Globus pallidus (tissue), 1 donor: ENCODE measurements around the gene FOXA1.

Experiments
- DNase-seq: peaks from one replicate; pipeline ENCODE4 v3.0.0-alpha.2; 2015; ENCODE audit warnings: low spot score

Gene FOXA1

DNA sequence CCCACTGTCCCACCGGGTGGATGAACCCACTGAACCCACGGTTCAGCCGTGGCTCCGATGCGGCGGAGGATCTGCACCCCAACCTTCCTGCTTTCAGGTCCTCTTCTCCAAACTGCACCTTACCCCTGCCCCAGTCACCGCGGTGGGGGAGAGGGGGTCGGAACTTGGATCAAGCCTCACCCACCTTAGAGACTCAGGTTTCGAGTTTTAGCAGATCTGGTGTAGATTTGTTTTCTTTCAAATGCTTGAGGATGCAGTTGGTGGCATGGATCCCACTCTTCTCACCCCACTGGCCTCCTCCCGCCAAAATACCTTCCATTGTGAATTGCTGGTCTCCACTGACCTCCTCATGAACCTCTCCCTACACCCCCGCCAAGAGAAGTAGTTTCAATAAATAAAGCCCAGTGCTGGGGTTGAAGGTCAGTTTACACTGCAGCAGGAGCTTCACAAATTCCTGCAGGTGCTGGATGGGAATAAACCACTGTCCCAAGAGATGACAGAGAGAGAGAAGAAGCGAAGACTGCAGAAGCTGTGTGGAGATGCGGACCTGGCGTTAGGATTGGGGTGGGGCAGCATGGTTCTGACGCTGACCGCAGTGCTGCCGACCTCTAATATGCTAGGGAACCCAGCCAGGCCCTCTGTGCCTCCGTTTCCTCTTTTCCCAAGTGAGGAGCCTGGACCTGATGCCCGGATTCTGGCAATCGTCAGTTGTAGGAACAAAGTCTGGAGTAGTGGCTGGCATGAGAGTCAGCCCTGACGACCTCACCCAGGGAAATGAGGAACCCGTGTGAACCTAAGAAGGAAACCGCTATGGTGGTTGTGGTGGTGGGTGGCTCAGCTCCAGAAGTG is 7.8 kb upstream of the FOXA1 start:
- DNase-seq = no peak

DNA sequence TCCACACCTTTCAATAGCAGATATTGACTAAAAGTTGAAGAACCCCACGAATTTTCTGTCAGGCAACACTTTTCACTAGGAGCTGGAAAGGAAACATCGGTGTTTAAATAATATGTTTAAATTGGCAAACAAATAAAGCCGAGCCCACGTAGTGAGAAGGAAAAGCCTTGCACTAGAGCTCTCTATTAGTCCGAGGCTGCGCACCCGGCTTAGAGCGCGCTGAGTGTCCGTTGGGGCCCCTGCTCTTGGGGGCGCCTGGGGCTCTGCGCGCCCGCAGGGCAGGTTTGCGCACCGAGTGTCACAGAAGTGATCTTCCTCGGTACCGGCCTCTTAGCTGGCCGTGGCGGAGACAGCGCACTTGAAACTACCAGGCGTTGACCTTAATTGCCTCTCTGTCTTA is 6.8 kb upstream of the FOXA1 start:
- DNase-seq = no peak

DNA sequence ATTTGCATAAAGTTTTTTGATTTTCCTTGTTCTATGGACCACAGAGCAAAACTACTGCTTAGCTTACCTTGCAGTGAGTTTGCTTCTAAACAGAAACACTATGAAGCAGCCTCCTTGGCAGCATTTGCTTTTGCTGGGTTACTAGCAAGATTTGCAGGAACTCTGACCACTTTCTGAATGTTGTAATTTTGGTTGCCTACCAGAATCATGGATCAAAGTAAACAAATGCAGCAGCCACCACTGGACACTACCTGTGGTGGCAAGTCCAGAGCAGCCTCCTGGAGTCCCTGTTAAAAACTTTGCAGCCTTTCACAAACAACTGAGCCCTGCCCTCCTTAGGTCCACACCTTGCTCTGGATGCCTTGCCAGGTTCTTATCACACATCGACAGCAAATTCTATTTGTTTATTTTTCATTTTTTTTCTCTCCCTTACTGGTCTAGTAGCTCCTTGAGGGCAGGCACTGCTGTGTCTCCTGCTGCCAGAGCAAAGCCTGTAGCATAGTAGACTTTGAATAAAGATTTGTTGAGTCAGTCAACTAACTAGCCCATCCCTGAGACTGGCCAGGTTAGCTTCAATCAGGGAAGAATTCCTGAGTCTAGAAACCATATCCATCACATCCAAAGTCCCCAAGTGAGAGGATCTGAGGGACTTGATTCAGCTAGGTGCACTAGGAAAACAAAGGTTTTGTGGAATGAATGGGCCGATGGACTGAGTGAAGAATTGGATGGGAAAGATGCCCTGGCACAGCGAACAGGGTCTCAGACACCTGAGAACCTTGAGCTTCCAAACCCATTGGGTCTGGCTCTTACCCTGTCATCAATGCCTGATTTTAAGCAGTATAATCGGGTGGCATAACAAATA is 6.1 kb upstream of the FOXA1 start:
- DNase-seq = no peak

DNA sequence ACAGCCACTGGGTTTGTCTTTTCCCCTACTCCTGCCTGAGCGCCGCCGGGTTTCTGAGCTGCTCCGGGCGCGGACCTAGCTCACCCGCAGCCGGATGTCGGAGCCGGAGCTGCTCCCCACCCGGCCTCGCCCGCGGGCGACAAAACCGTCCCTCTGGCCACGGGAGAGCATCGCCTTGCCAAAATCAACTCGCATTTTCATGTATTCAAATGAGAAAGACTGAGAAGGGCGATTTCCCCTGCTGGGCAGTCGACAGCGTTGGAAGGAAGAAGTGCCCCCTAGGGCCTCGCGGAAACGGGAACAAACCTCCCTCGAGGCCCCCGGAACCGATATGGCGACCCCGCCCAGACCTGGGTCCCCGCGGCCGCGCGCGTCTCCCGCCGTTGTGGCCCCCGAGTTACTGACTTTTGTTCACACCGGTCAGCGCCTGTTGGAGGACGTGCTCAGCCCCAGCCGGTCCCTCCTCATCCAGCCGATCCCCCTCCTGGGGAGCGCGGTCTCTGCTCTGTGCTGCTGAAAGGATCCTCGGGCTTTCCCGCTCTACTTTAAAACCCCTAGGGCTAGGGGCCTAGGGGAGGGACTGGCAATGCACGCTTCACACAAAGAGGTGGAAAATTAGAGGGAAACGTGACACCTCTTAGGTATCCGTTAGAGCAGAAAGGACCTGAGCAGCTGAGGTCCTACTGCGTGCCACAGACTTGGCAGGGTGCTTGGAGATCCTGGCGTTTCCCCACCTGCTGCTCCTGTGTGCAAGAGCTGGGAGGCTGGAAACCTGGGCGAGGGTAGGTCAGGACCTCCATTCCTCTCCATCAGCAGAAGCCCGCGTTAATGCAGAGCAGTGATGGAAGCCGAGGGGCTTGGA is 4.7 kb upstream of the FOXA1 start:
- no peak for DNase-seq

DNA sequence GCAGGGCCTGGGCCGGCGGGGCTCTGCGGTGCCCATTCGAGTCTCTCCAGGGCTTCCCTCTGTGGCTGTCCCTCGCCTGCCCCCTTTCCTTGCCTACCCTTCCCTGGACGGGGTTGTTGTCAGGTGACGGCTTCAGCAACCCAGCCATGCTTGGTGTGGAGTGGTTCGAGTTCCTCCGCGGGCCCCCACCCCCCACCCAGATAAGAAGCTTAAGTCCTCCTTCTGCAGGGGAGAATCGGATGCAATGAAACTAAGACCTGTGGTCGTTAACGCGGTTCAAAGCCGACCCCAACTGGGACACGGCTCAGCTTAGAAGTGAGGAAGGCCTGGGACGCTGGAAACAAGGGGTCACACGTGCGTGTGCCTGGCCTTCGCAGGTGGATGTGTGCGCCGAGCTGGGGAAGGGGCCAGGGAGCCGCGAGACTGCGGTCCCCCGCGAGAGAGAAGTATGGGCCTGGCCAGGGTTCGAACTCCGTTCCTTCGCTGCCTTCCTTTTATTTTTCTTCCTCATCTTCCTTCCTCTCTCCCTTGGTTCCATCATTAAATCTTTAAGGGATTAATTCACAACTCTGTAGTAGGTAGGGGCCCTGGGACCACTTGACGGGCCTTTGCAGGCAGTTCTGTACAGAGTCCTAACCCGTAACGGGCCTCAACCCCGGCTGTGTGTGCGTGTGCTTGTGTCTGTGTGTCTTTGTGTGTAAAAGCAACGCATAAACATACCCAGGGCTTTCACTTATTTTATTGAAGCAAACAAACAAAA is 3.9 kb upstream of the FOXA1 start:
- no peak for DNase-seq

DNA sequence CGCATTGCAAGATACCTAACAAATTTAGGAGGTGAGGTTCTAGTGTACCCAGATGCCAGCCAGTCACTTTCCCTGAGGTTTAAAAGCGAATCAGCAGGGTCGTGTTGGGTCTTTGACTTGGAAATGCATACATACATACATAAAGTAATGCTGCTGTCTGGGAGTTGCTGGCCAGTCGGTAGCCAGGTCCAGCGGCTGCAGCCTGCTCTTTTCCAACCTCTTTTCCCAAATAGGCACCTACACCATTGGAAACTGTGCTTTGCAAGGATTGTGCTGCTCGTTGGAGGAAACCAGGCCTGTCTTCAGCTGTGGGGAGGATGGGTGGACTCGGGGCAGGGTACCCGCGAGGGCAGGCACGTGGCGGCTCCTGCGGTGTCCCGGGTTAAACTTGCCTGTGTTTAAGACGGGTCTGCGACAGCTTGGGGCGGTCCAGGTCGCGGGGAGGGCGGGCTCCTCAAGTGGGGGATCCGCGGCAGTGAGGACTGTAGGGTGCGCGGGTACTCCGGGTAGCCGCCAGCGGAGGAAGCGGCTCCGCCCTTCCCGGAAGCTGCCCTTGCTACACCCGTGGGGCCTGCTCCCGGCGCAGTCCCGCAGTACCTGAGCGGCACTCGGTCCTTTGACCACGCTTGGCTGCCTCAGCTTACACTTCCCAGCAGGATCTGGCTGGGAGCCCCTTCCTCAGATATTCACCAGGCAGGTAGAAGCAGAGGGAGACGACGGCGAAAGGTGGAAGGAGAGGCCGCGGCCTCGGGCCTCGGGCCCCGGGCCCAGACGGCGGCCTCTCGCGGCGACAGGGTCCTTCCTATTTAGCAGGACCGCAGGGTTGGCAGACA is 3.1 kb upstream of the FOXA1 start:
- no peak for DNase-seq

DNA sequence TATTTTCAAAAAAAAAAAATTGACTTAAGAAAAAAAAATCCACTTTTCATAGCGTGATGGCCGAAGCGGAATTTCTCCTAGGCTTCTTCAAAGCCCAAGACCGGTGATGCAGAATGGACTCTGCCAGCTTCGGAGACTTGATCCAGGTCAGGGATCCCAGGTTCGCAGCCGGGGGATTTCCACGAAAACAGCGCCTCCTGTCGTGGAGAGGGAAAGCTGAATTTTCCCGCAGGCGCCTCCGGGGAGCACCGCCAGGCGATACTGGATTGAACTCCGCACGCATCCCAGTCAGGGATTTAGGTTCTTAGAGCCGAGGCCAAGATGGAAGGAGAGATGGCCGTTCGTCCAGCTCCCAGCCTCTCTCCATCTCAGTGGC is 2.5 kb upstream of the FOXA1 start:
- DNase-seq = no peak

DNA sequence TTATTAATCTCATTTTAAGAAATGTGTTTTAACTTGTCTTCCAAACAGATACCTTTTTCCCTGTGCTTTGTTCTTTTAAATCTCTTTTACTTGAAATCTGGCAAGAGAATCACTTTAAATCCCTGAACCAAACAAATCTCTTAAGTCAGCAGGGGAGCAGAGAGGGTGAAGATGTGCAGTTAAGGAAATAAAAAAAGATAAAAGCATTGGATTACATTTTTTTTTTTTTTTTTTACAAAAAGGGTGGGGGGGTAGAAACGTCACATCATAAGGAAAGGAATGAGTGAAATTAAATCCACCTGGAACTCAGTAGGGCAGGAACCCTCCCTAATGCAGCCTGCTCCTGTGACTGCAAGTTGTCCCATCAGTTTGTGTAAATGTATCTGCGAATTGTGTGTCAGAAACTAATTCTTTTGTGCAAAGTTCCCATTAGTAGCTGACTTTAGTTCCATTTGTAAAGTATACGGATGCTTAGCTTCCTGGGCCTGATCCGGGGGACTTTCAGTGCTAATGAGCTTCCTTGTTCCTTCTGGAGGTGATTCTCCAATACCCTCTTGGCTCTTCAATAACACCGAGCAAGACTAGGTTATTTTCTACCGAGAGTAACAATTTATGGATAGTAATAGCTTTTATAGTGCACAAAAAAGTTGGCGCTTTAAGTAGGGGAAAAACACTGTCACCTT is 1.9 kb upstream of the FOXA1 start:
- DNase-seq = no peak

DNA sequence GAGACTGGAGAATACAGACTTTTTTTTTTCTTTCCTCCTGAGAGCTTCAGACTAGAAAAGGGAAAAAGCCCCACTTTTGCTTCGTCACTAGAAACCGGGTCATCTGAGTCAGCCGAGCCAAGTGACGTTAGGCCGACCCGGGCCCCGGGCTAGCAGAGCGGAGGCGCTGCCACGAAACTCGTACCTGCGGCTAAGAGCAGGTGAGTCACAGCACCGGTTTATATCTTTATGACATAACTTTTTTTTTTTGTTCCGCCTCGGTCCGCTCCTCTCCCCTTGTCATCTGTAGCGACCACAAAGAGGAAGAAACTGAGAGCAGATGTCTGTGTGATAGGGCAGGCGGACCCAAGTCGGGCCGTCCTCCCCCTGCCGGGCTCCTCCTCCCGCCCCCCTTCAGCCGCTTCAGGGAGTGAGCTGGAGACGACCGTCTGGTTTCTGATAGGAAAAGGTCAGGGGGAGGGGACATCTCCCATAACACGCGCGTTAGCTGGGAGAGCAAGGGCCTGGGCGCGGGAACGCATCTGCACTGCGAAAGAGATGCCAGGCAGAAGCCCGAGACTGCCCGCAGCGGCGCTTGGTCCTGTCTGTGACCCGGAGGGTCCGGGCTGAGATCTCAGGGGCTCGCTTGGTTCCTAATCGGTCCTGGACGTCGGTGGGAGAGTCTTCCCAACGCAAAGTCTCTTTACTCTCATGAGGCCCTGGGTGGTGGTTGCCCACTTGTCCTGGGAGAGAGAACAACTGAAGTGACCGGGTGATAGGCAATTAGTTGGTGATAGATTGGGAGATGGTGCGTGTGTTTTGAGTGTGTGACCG is 966 bp upstream of the FOXA1 start:
- DNase-seq = no peak

DNA sequence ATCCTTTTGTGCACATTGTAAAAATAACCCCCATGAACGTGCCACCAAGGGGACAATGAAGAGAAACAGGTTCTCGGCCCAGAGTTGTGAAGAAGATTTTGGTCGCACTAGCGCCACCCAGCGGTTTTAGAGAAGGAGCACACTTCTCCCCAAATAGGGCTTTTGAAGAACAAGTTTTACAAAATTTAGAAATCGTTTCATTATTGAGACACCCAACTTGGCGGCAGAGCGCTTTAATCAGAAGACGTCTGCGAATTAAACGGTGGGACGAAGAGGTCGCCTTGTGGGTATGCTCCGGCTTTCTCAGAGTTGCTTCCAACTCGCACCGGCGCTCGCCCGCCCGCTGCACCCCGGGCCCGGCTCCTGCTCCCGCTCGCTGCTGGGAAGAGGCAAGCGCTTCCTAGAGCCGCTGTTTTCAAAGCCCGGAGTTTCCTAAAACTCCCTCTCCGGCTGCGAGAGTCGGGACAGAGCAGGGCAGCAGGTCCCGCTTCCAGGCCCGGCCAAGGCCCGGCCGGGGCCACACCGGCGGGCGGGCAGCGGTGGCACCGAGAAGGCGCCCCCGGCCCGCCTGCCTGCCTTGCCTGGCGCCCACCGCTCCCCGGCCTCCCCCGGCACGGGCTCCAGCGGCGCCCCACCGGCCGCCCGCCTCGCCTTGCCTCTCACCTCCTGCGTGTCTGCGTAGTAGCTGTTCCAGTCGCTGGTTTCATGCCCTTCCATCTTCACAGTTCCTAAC is 645 bp downstream of the FOXA1 start:
- peak; percentile 46 for DNase-seq

DNA sequence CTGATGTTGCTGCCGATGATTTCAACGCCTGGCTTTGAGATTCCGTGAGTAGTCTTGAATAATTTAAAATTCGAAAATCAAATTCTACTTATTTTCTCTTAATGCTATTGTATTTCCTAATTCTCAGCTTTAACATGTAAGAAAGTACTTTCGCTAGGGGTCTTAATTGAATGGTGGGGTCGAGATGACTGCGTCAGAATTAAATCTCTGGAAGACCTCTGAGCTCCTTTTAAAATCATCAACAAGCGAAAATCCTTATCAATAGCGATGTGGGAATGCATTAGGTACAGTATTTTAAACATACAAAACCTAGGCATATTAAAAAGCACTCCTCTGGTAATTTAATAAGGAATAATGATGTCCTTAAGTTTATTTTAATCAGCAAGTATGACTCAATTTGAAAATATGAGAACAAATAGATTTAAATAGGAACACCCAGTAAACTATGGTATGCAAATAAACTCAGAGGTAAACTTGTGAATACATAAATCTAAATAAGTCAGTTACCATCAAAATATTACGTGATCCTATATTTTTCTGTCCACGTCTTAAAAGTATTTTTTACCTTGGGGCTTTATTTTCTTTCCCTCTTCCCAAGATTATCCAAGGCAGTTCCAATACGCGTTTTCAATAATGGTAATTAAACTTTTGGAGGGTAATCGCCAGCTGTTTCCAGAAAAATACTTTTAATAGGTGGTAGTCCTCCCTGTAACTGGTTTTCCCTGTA is 1.4 kb downstream of the FOXA1 start:
- no peak for DNase-seq

DNA sequence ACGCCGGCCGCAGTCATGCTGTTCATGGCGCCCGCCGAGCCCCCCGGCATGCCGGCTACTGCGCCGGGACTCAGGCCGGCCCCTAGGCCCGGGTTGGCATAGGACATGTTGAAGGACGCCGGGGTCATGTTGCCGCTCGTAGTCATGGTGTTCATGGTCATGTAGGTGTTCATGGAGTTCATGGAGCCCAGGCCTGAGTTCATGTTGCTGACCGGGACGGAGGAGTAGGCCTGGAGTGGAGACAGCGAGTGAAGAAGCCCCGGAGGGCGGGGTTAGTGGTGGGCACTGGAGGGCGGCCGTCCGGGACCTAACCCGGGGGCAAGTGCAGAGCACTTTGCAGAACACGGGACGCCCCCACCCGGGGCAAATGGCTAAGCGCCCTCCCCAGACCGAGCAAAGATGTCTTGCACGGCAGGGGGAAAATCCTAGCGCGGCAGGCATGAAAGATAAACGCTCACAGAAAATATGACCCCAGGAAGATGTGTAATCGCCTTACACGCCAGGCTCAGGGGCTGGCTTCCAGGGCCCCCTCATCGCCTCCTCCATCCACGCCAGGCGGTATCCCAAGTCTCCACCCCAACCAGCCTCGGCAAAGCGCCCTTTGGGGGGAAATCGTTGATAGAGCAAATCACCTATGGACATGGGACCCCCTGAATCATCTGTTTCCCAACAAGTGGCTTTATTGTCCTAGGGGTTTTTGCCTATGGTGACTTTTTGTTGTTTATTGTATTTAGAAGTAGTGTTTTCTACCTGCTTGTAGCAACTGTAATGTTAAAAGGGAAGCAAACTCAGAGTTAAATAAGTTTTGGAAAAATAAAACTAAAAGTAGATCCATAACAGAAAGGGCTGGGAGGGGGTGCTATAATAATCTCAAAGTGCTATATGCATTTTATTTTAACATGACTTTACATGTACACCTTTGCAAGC is 2.3 kb downstream of the FOXA1 start:
- no peak for DNase-seq

DNA sequence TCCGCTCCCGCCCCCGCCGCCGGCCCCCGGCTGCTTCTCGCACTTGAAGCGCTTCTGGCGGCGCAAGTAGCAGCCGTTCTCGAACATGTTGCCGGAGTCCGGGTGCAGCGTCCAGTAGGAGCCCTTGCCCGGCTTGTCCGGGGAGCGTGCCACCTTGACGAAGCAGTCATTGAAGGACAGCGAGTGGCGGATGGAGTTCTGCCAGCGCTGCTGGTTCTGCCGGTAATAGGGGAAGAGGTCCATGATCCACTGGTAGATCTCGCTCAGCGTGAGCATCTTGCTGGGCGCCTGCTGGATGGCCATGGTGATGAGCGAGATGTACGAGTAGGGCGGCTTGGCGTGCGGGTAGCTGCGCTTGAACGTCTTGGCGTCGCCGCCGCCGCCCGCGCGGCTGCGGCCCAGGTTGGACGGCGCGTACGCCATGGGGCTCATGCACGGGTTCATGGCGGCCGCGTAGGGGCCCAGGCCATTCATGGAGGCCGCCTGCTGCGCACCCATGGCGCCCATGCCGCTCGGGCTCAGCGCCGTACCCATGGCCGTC is 3.0 kb downstream of the FOXA1 start:
- no peak for DNase-seq

DNA sequence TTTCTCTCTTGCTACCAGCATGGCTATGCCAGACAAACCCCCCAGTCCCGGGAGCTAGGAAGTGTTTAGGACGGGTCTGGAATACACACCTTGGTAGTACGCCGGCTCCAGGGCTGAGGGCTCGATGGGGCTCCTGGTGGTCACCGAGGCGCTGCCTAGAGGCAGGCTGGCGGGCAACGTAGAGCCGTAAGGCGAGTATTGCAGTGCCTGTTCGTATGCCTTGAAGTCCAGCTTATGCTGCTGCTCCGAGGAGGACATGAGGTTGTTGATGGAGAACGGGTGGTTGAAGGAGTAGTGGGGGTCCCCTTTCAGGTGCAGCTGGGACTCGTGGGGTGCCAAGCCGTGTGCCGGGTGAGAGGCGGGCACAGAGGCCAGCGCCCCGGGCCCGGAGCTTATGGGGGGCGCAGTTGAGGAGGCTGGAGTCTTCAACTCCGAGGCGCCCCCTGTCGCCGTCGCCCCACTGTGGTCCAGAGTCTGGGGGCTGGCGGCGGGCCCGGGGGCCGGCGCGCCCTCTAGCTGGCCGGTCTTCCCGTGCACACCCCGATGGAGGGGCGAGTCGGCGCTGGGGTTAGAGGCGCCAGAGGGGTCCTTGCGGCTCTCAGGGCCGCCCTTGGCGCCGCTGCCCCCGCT is 3.6 kb downstream of the FOXA1 start:
- no peak for DNase-seq

DNA sequence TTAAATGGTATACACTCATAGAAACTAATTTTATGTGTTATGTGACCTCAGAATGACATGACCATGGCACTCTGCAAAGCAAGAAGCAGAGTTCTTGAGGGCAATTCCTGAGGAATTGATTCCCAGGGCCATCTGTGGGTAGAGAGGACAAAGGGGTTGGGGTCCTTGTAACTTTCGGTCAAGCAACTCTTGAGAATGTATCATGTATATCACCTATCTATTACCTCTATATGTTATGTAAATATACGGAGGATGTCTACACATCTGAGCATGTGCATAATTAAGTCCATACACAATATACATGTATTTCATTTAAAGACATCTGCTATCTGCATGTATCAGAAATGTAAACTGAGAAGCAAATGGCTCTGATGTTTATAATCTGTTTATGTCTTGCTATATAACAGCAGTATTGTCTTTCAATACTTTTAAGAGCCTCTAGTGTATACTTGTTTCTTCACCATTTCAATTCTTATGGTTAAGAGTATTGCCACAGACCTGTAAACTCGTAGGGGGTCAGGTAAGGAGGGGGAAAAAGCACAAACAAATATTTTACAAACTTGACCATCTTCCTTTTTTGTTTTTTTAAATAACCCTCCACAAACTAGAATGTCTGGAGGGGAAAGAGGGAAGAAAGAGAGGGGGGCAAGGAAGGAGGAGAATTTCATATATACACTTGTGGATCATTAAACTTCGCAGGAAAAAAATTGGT is 4.5 kb downstream of the FOXA1 start:
- DNase-seq = no peak
